CD14-positive monocyte (primary cell): ENCODE measurements around the gene SYTL1. TPM values are rescaled to one million over a fixed set of nuclear protein-coding genes. Genes with fewer than 3 reads are reported as not detected.

ENCODE experiments used
- DNase-seq, 3 donors: peaks; one replicate each; pipeline ENCODE4 v3.0.0-alpha.2; 2011 to 2022
- H2AFZ ChIP-seq: 2 replicates; pipeline ENCODE4 v1.6.0; 2012; ENCODE audit warnings: mild to moderate bottlenecking, low read depth, low read length, inconsistent platforms; ENCODE audit not compliant: insufficient read depth, poor library complexity, severe bottlenecking
- H3K27ac ChIP-seq, 2 donors: 1 replicate in 1 of 2; 2 replicates in 1 of 2; pipeline ENCODE4 v1.5.1; 2012 to 2013; ENCODE audit warnings: low read length in 2 of 2, control low read depth in 1 of 2, inconsistent platforms in 1 of 2, low read depth in 1 of 2, mild to moderate bottlenecking in 1 of 2
- H3K27me3 ChIP-seq, 2 donors: one replicate each; pipeline versions ENCODE4 v1.6.0 to v1.6.1; 2011 to 2013; ENCODE audit warnings: low read length in 2 of 2; ENCODE audit not compliant: control insufficient read depth in 2 of 2, insufficient read depth in 2 of 2
- H3K36me3 ChIP-seq, 2 donors: replicated peaks in 1 of 2; 1 replicate in 1 of 2; 2 replicates in 1 of 2; pipeline versions ENCODE4 v1.5.1 to v1.6.1; 2012 to 2013; ENCODE audit warnings: low read length in 2 of 2, control low read depth in 1 of 2, inconsistent platforms in 1 of 2, mild to moderate bottlenecking in 1 of 2; ENCODE audit not compliant: insufficient read depth in 2 of 2, control insufficient read depth in 1 of 2
- H3K4me1 ChIP-seq, 2 donors: 1 replicate in 1 of 2; 2 replicates in 1 of 2; pipeline versions ENCODE4 v1.5.1 to v1.6.1; 2012 to 2013; ENCODE audit warnings: low read length in 2 of 2, control low read depth in 1 of 2, inconsistent platforms in 1 of 2, mild to moderate bottlenecking in 1 of 2, moderate library complexity in 1 of 2; ENCODE audit not compliant: insufficient read depth in 2 of 2, control insufficient read depth in 1 of 2
- H3K4me2 ChIP-seq: replicated peaks from 2 replicates; pipeline ENCODE3; 2012; ENCODE audit warnings: low read length, moderate library complexity, mild to moderate bottlenecking; ENCODE audit not compliant: poor library complexity, severe bottlenecking; ENCODE audit errors: extremely low read depth
- H3K4me3 ChIP-seq, 3 experiments: fragments of 200-600 bp in 1 of 3; sonication (generic) in 1 of 3; replicated peaks in 1 of 3; 1 replicate in 2 of 3; 2 replicates in 1 of 3; pipeline ENCODE4 v1.5.1; 2011 to 2013; ENCODE audit warnings: low read length in 3 of 3, mild to moderate bottlenecking in 3 of 3, control low read depth in 2 of 3, low read depth in 2 of 3, inconsistent platforms in 1 of 3, moderate library complexity in 1 of 3
- H3K79me2 ChIP-seq: 2 replicates; pipeline ENCODE4 v1.6.0; 2012; ENCODE audit warnings: mild to moderate bottlenecking, control low read depth, inconsistent platforms, low read length, moderate library complexity; ENCODE audit not compliant: insufficient read depth
- H3K9ac ChIP-seq: 2 replicates; pipeline ENCODE4 v1.6.0; 2017; ENCODE audit warnings: low read length, mild to moderate bottlenecking; ENCODE audit not compliant: insufficient read depth, poor library complexity, severe bottlenecking
- H3K9me3 ChIP-seq, 2 donors: replicated peaks in 1 of 2; 1 replicate in 1 of 2; 2 replicates in 1 of 2; pipeline versions ENCODE4 v1.5.1 to v1.6.1; 2012 to 2013; ENCODE audit warnings: low read length in 2 of 2, control low read depth in 1 of 2; ENCODE audit not compliant: control insufficient read depth in 1 of 2, insufficient read depth in 1 of 2
- H4K20me1 ChIP-seq: 2 replicates; pipeline ENCODE4 v1.6.0; 2012; ENCODE audit warnings: mild to moderate bottlenecking, low read length, control low read depth, moderate library complexity; ENCODE audit not compliant: insufficient read depth
- H3K27ac Mint-ChIP-seq, 7 donors: one replicate each; pipeline ENCODE4 v1.8.0; 2020; ENCODE audit warnings: mild to moderate bottlenecking in 7 of 7, mixed read lengths in 7 of 7, moderate library complexity in 6 of 7, inconsistent platforms in 2 of 7
- H3K27me3 Mint-ChIP-seq, 3 donors: one replicate each; pipeline ENCODE4 v1.8.0; 2021 to 2022; ENCODE audit warnings: low read depth in 3 of 3, mild to moderate bottlenecking in 3 of 3, mixed read lengths in 3 of 3, moderate library complexity in 3 of 3, inconsistent platforms in 1 of 3
- H3K36me3 Mint-ChIP-seq, 2 donors: one replicate each; pipeline ENCODE4 v1.8.0; 2020; ENCODE audit warnings: mixed read lengths in 2 of 2, inconsistent platforms in 1 of 2, mild to moderate bottlenecking in 1 of 2
- H3K4me1 Mint-ChIP-seq: one replicate; pipeline ENCODE4 v1.8.0; 2020; ENCODE audit warnings: mild to moderate bottlenecking, mixed read lengths
- H3K4me3 Mint-ChIP-seq, 2 donors: one replicate each; pipeline ENCODE4 v1.8.0; 2020; ENCODE audit warnings: mild to moderate bottlenecking in 2 of 2, mixed read lengths in 2 of 2, moderate library complexity in 1 of 2
- H3K9me3 Mint-ChIP-seq, 7 donors: one replicate each; pipeline ENCODE4 v1.8.0; 2020 to 2022; ENCODE audit warnings: mixed read lengths in 7 of 7, mild to moderate bottlenecking in 6 of 7, moderate library complexity in 6 of 7, inconsistent platforms in 2 of 7
- WGBS: methylation state at CpG from one replicate; pipeline ENCODE4 v1.1.5; 2013; ENCODE audit warnings: missing lambda C conversion rate; ENCODE audit not compliant: insufficient coverage; 5-methylcytosine and 5-hydroxymethylcytosine counted together
- intact Hi-C, 2 donors: fragments of 100-400 bp; cut with micrococcal nuclease; formaldehyde crosslinking; loops; one replicate each; pipeline versions ENCODE4 v1.15.0 to v1.15.1; 2023
- polyA plus RNA-seq, 3 donors: library from polyadenylated mRNA; depleted of rRNA in 1 of 3; unstranded in 2 of 3; stranded (reverse) in 1 of 3; fragments of 300-500 nt in 2 of 3; fragments of >200 nt in 1 of 3; fragmentation: Illumina TruSeq in 2 of 3; gene quantifications; 1 replicate in 2 of 3; 2 replicates in 1 of 3; pipeline ENCODE4 v1.2.3, GENCODE V29; 2012 to 2021
- TF ChIP-seq, protein P1 (sequence below): fragments of 200-600 bp; IDR thresholded peaks from one replicate; pipeline ENCODE4 v1.8.0; 2022; ENCODE audit warnings: antibody characterized with exemption, mild to moderate bottlenecking

Gene SYTL1
- polyA plus RNA-seq, 3 donors: 26.9 to 95.8 (median 44.6) TPM

DNA sequence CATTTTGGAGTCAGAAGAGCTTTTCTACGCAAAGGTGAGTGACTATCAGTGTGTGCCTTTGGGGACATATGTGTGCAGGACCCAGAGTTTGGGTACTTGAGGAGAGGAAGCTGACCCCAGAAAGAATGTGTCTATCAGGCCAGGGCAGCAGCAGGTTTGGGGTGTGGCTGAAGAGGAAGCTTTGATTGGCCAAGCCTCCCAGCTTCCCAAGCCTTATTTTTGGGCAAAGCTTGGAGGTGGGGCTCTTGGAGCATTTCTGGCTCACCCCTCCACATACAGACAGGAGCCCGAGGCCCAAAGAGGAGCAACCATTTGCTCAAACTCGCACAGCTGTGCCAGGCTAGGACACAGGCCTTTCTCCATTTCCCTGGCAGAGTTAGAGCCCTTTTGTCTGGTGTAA lies 55.3 kb downstream of the SYTL1 start:
- Mint-ChIP-seq H3K27me3 (peaks cover 8 to 13% (median 8%) of the 10 kb centered on the region in 3 donors), H3K36me3 (no peaks in the 10 kb centered on the region), H3K4me1 (peaks cover 7% of the 10 kb centered on the region), H3K9me3 (peaks cover 0 to 5% (median 0%) of the 10 kb centered on the region in 7 donors), H3K4me3 (no peak overlapping the region), H3K27ac (peak overlapping the region in 1 of 7 donors; percentile 69)
- Histone ChIP-seq H3K36me3 (no peaks in the 10 kb centered on the region), H2AFZ (no peak overlapping the region), H3K27me3 (peaks cover 0 to 6% of the 10 kb centered on the region in 2 donors), H3K4me1 (peaks cover 7 to 9% of the 10 kb centered on the region in 2 donors), H3K79me2 (no peaks in the 10 kb centered on the region), H4K20me1 (peaks cover 18% of the 10 kb centered on the region), H3K27ac (no peak overlapping the region), H3K4me3 (no peak overlapping the region), H3K9ac (no peak overlapping the region), H3K4me2 (no peak overlapping the region), H3K9me3 (no peaks in the 10 kb centered on the region)
- TF ChIP-seq, protein P1, sequence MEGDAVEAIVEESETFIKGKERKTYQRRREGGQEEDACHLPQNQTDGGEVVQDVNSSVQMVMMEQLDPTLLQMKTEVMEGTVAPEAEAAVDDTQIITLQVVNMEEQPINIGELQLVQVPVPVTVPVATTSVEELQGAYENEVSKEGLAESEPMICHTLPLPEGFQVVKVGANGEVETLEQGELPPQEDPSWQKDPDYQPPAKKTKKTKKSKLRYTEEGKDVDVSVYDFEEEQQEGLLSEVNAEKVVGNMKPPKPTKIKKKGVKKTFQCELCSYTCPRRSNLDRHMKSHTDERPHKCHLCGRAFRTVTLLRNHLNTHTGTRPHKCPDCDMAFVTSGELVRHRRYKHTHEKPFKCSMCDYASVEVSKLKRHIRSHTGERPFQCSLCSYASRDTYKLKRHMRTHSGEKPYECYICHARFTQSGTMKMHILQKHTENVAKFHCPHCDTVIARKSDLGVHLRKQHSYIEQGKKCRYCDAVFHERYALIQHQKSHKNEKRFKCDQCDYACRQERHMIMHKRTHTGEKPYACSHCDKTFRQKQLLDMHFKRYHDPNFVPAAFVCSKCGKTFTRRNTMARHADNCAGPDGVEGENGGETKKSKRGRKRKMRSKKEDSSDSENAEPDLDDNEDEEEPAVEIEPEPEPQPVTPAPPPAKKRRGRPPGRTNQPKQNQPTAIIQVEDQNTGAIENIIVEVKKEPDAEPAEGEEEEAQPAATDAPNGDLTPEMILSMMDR: no peak
- 96% methylated on average over 3 of the region's 3 CpGs for WGBS
- intact Hi-C loops: loop anchor here in 1 of 2 donors (5.0 to 10.0 kb wide), 2 partner anchors 40 to 292 kb away; no protein-coding TSS in a partner anchor
- DNase-seq: no peak

DNA sequence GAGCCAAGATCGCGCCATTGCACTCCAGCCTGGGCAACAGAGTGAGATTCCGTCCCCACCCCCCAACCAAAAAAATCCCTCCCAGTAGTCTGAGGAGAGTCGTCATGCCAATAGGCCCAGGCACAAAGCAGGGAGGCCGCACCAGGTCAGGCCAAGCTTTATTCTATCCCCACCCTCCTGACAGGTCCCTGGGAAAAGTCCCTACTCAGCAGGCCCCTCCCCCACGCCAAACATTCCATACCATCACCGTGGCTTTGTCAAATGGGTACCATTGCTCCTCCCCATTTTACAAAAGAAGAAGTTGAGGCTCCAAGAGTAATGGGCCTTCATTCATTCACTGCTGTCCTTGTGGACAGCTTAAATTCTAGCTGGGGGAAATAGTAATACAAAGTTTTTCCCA lies 55.9 kb downstream of the SYTL1 start:
- H3K4me1 Mint-ChIP-seq: peaks cover 11% of the 10 kb centered on the region
- 100% methylated on average over 2 of the region's 7 CpGs for WGBS
- no peaks in the 10 kb centered on the region for H3K79me2 ChIP-seq

More for the DNA sequence above, 55.9 kb downstream of the SYTL1 start:
- Histone ChIP-seq H2AFZ (no peak overlapping the region), H3K27ac (no peak overlapping the region), H4K20me1 (peaks cover 25% of the 10 kb centered on the region), H3K27me3 (peaks cover 0 to 5% of the 10 kb centered on the region in 2 donors), H3K9me3 (no peaks in the 10 kb centered on the region), H3K4me2 (no peak overlapping the region), H3K4me1 (peaks cover 9% of the 10 kb centered on the region in 2 donors), H3K9ac (no peak overlapping the region), H3K4me3 (no peak overlapping the region), H3K36me3 (no peaks in the 10 kb centered on the region)
- H3K4me3 Mint-ChIP-seq: no peak overlapping the region
- H3K9me3 Mint-ChIP-seq: peaks cover 0 to 4% (median 0%) of the 10 kb centered on the region in 7 donors
- H3K27ac Mint-ChIP-seq: no peak overlapping the region
- intact Hi-C loops: loop anchor here in 1 of 2 donors (5.0 to 10.0 kb wide), 2 partner anchors 40 to 293 kb away; no protein-coding TSS in a partner anchor
- no peaks in the 10 kb centered on the region for H3K36me3 Mint-ChIP-seq
- TF ChIP-seq, protein P1: no peak
- no peak for DNase-seq
- peaks cover 4 to 10% (median 6%) of the 10 kb centered on the region in 3 donors for H3K27me3 Mint-ChIP-seq
